GM03348 (cell line): Measurements from ENCODE around the gene MZB1.
A peak's percentile ranks its signal among the peaks of the same experiment; 100 is the strongest.
"Not testable (repeated sequence)": the region's sequence is repeated elsewhere in the genome, so short reads cannot be mapped to it uniquely, and the experiment has no call there.

Experiments
- DNase-seq: peaks from one replicate; pipeline ENCODE4 v3.0.0; 2012; ENCODE audit warnings: low spot score

MZB1 gene

GRCh38 chr5:139391570-139392323 lies 2.0 kb upstream of the MZB1 start:
- DNase-seq: no peak

GRCh38 chr5:139390639-139391569 lies 1.2 kb upstream of the MZB1 start:
- no peak for DNase-seq

DNA sequence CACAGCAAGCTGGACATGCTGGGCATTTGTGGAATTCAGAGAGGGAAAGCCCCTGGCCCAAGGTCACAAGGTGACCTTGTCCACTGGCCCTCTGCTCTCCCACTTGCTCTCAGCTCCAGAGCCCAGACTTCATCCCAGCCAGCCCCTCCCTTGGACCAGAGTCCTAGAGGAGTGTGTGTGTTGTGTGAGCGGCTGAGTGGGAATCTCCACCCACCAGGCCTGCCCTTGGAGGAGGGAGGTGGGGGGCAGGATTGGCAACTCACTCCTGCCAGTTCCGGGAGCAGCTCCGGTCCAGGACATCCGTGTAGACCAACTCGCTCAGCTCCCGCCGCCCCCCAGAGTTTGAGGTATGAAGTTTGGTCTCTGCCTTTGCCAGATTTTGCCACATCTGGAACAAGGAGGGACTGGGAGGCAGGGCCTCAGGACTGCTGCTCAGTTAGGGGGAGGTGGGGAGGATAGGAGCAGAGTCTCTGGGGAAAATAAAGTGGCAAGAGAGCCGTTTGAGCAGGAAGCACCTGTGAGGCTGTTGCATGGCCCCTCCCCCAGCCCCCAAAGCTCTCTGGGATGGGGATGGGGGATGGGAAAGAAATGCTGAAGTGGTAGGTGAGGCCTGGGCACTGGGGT lies 1.4 kb downstream of the MZB1 start:
- peak; percentile 55 for DNase-seq

DNA sequence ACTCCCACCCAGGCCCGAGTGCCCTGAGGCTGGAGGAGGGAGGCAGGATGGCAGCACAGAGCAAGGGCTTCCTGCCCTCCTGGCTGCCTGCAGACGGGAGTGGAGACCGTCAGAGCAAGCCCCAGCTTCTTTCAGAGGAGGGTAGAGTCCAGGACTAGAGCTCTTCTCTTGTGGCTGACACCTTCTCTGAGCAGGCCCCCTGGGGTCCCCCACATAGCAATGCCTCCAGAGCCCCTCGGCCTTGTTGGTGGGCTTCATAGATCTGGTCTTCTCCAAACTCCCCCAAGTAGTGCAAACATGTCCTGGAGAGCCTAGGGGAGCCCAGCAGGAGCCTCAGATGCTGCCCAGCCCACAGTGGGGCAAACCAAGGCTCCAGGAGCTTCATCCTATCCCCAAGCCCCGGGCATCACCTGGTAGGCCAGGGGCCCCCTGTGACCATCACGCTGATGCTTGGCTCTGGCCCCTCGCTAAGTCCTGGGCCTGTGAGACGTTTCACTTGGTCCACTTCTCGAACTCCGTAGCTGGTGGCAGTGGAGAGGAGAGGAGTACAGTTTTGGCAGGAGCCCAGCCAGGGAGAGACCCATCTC lies 2.0 kb downstream of the MZB1 start:
- no peak for DNase-seq

GRCh38 chr5:139386956-139387355 lies 2.8 kb downstream of the MZB1 start:
- not testable (repeated sequence) for DNase-seq

- no peak for DNase-seq
Observed at GRCh38 chr5:139386050-139386438, 3.7 kb downstream of the MZB1 start.

DNA sequence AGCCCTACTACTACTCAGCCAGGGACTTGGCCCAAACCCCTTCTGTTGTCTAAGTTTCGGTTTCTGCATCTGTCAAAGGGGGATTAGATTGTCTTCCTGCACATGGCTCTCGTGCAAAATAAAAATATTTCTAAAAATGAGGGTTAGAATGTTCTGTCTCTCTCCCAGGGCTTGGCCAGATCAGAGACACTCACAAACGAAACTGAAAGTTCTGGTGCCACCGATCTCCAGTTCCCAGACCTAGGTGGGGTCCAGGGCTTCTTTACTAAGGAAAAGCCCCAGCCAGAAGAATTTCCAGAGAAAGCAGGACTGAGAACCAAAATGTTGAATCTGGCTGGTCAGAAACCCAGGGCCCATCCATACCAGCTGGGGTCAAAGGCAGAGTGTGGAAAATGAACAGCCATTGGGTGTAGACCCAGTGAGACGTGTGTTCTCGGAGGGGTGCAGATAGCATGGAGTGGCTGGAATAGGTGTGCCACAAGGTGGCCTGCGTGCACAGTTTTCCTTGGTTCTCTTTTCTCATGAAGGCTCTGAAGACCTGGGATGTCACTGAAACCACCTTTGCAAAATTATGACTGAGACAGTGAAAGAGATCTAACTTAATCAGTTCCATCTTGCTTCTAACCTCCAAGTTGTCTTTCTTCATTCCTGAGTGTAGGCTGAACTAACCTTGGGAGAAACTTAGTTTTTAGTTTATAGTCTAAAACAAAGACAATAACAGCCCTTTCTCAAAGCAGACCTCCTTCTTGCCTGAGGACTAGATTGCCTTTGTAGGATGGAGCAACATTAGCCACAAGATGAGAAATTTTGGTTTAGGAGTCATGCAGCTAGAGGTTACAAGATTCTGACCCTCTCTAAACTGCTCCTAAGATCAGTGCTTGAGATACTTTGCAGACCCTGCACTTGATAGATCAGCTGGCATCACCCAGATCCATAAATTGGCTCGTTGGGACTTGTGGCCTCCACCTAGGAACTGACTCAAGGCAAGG lies 4.4 kb downstream of the MZB1 start:
- DNase-seq: peak; percentile 62

DNA sequence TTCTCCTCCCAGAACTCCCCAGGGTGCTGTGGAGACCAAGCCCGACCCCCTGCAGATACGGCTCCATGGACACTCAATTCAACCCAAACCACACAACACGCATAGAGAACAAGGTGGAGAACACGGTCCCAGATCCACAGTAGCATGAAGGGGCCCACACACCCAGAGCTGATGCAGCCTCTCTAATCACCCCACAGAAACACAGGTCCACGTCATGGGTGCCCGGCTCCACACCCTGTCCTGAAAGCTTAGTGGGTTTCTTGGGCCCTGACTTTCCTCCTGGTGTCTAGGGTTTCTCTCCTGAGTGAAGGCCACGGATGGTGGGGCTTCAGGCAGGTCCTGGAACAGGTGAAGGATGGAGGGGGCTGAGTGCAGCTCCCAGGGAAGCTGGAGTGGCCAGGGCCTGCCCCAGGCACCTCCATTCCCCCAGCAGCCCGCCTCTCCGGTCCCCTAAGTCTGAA lies 5.1 kb downstream of the MZB1 start:
- DNase-seq: no peak

- DNase-seq: no peak
Observed at GRCh38 chr5:139383993-139384590, 5.6 kb downstream of the MZB1 start.

- no peak for DNase-seq
Observed at GRCh38 chr5:139383275-139383992, 6.3 kb downstream of the MZB1 start, which contains the start of gene SLC23A1. Gene SLC23A1 (minus strand): TSS chr5:139383297. CDS start chr5:139383253, 44 bp downstream.

DNA sequence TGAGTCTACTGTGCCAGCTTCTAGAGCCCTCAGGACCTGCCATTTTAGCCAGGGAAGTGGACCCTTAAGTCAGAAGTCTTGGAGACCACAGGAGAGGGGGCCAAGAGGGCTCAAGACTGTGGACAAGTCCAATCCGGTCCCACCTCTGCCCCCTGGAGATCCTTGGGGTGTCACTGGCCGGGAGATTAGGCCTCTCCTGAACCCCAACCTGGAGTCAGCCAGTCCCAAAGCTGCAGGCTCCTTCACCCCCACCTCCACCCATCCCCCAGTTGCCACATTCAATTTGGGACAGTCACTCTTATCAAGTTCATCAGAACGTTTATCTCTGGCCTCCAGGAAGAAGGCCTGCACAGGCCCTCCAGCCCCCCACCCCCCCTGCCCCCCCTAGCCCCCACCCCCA lies 6.9 kb downstream of the MZB1 start:
- no peak for DNase-seq

GRCh38 chr5:139381837-139382761 lies 7.6 kb downstream of the MZB1 start:
- no peak for DNase-seq

DNA sequence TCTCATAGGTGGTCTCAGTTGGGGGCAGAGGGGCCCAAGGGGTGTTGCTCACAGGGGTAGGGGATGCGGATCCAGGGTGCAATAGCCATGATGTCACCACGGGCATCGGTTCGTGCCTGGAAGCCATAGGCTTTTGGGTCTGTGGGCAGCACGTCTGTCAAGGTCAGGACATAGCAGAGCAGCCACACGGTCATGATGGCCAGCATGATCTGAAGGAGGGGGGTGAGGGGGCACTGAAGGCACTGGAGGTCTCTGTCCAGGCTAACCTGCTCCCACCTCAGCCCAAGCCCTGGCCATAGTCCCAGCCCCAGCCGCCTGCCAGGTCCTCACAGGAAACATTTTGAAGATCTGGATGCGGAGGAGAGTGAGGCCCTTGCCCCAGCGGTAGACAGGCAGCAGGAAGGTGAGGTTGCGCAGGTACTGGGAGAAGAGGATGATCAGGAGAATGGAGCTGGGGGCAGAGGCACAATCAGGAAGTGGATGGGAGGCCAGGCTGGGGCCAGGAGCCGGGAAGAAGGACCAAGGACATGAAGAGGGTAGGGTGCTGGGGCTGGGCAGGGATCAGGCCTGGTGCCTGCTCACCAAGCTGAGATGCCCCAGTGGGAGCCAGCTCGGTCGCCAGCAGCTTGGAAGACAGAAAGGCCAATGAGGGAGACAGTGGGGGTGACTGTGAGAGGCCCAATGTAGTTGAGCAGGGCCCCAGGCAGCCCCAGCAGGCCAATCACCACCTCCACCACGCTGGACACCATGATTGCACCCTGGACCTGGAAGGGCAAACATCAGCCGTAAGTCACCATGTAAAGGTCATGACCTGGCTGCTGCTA lies 9.9 kb downstream of the MZB1 start:
- DNase-seq: no peak

DNA sequence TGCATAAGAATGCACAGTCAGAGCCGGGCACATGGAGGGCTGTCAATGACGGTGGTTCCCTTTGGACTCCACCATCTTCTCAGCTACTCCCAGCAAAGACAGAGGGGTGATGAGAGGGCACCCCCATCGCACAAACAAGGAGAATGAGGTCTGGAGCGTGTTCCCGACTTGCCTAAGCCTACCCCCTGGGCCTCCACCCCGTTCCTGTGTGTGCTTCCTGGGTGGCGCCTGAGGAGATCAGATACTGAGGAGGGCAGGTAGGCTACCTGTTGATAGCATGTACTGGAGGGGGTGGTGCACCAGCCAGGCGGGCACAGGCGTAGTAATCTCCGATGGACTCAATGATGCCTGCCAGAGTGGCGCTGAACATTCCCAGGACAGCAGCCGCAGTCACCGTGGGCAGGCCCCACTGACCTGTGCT lies 10.8 kb downstream of the MZB1 start:
- DNase-seq: no peak

- DNase-seq: no peak
Observed at GRCh38 chr5:139378101-139378825, 11.4 kb downstream of the MZB1 start.

DNA sequence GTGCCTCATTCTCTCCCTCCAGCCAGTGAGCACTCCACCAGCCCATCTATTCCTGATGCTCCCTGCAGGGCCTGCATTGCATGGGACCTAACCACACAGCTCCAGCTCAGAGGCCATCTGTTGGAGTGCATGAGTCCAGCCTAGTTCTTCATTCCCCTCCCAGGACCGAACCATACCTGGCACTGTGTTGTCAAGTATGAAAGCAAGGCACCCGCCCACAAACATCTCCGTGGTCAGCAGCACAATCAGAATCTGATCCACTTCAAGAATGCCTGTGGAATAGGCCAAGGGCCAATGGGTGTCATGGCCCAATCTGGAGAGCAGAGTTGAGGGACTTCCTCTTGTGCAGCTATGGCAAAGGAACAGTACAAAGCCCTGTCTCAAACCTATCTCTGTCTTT lies 12.5 kb downstream of the MZB1 start:
- DNase-seq: no peak

DNA sequence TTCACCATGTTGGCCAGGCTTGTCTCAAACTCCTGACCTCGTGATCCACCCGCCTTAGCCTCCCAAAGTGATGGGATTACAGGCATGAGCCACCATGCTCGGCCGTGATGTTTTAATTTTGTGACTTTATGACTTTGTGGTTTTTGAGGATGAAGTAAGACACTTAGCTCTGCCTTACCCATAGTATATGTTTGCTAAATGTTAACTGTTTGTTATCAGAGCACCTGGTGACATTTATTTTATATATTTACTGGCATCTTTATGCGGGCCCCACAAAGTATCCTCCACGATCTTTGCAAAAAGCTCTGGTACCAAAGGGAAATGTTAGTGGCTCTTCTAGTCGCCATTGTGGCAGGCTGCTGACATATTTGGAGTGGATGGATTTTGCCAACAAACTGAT lies 13.3 kb downstream of the MZB1 start:
- DNase-seq: no peak
